Left lung (tissue), 10 donors: ENCODE data around the gene CHRND. TPM values are rescaled to one million over a fixed set of nuclear protein-coding genes. Genes with fewer than 3 reads are reported as not detected.
"Not testable (repeated sequence)": the region's sequence is repeated elsewhere in the genome, so short reads cannot be mapped to it uniquely, and the experiment has no call there.

Experiments
- ATAC-seq: fragments of 200-7000 bp; cut with Tn5 transposase; one replicate; pipeline ENCODE4 v1.9.1; 2020; ENCODE audit warnings: moderate library complexity
- DNase-seq, 4 donors: peaks; one replicate each; pipeline ENCODE4 v3.0.0-alpha.2; 2013 to 2020
- H3K27ac ChIP-seq, 2 donors: fragments of 200-600 bp; sonication (generic) in 1 of 2; one replicate each; pipeline versions ENCODE4 v1.5.0 to v1.8.0; 2020 to 2021
- H3K27me3 ChIP-seq, 2 donors: fragments of 200-600 bp; sonication (generic) in 1 of 2; one replicate each; pipeline versions ENCODE4 v1.5.0 to v1.8.0; 2020 to 2021
- H3K36me3 ChIP-seq, 2 donors: fragments of 200-600 bp; sonication (generic) in 1 of 2; one replicate each; pipeline versions ENCODE4 v1.5.0 to v1.8.0; 2020 to 2021
- H3K4me1 ChIP-seq, 2 donors: fragments of 200-600 bp; one replicate each; pipeline ENCODE4 v1.8.0; 2021
- H3K4me3 ChIP-seq, 2 donors: fragments of 200-600 bp; sonication (generic) in 1 of 2; one replicate each; pipeline versions ENCODE4 v1.5.0 to v1.8.0; 2020 to 2021; ENCODE audit warnings: mild to moderate bottlenecking in 1 of 2
- H3K9me3 ChIP-seq, 2 donors: fragments of 200-600 bp; sonication (generic) in 1 of 2; one replicate each; pipeline versions ENCODE4 v1.5.0 to v1.8.0; 2020 to 2021
- CTCF ChIP-seq, 2 donors: fragments of 200-600 bp; sonication (generic) in 1 of 2; IDR thresholded peaks; one replicate each; pipeline versions ENCODE4 v1.5.0 to v1.8.0; 2021; ENCODE audit warnings: antibody characterized with exemption in 2 of 2
- intact Hi-C, 2 donors: fragments of 100-400 bp; cut with DNase I; formaldehyde crosslinking; loops; one replicate each; pipeline versions ENCODE4 v1.11.2 to v1.14.2; 2022
- polyA plus RNA-seq, 6 donors: library from polyadenylated mRNA; unstranded; fragments of 120-200 nt; gene quantifications; one replicate each; pipeline ENCODE4 v1.2.1, GENCODE V29; 2013; ENCODE audit not compliant: insufficient read length in 6 of 6
- total RNA-seq, 2 donors: library from RNA; stranded (reverse); fragmentation: NEBNext Ultra II Directional; extraction: Animal tissue kit (Norgen Biotek cat#: 25700); gene quantifications; one replicate each; pipeline ENCODE4 v1.2.1, GENCODE V29; 2021
- donor health status: DM: no; HTN: yes; CAD: no.
- donor health status: DM: no; HTN: no; CAD: no.

CHRND gene
- total and polyA plus RNA-seq, 8 donors: not detected

- ATAC-seq (no peak), DNase-seq (no peak)
- Histone ChIP-seq H3K27me3 (no peaks in the 10 kb centered on the region), H3K9me3 (no peaks in the 10 kb centered on the region), H3K27ac (no peak overlapping the region), H3K4me1 (peaks cover 0 to under 1% of the 10 kb centered on the region in 2 donors), H3K36me3 (peaks cover 0 to 95% of the 10 kb centered on the region in 2 donors), H3K4me3 (no peak overlapping the region)
- no peak for TF ChIP-seq CTCF (IDR thresholded peaks at IDR 0.05)
- intact Hi-C loops: no loop called here
Observed at GRCh38 chr2:232562515-232563151, 36.7 kb downstream of the CHRND start.

- Histone ChIP-seq H3K4me1 (peaks cover 0 to 5% of the 10 kb centered on the region in 2 donors), H3K27ac (no peak overlapping the region), H3K27me3 (no peaks in the 10 kb centered on the region), H3K36me3 (peaks cover 0 to 95% of the 10 kb centered on the region in 2 donors), H3K9me3 (no peaks in the 10 kb centered on the region), H3K4me3 (no peak overlapping the region)
- TF ChIP-seq CTCF (IDR thresholded peaks at IDR 0.05): no peak
- ATAC-seq (peak; percentile 76), DNase-seq (no peak)
- intact Hi-C loops: no loop called here
Observed at GRCh38 chr2:232563580-232563979, 37.6 kb downstream of the CHRND start.

GRCh38 chr2:232567721-232568120 lies 41.8 kb downstream of the CHRND start:
- no peak for ATAC-seq
- no peak overlapping the region for H3K27ac ChIP-seq
- no peak for DNase-seq
- intact Hi-C loops: no loop called here
- no peaks in the 10 kb centered on the region for H3K27me3 ChIP-seq
- H3K9me3 ChIP-seq: no peaks in the 10 kb centered on the region
- no peak overlapping the region for H3K4me3 ChIP-seq
- peaks cover 0 to 5% of the 10 kb centered on the region in 2 donors for H3K4me1 ChIP-seq
- TF ChIP-seq CTCF (IDR thresholded peaks at IDR 0.05): no peak
- H3K36me3 ChIP-seq: peaks cover 0 to 100% of the 10 kb centered on the region in 2 donors

GRCh38 chr2:232568161-232568560 lies 42.2 kb downstream of the CHRND start:
- Histone ChIP-seq H3K9me3 (no peaks in the 10 kb centered on the region), H3K4me3 (no peak overlapping the region), H3K36me3 (peaks cover 0 to 100% of the 10 kb centered on the region in 2 donors), H3K4me1 (peaks cover 0 to 5% of the 10 kb centered on the region in 2 donors), H3K27me3 (no peaks in the 10 kb centered on the region), H3K27ac (no peak overlapping the region)
- no peak for TF ChIP-seq CTCF (IDR thresholded peaks at IDR 0.05)
- peak; percentile 77 for ATAC-seq
- DNase-seq: no peak
- intact Hi-C loops: no loop called here

- Histone ChIP-seq H3K9me3 (no peaks in the 10 kb centered on the region), H3K4me3 (no peak overlapping the region), H3K27ac (no peak overlapping the region), H3K36me3 (peaks cover 0 to 100% of the 10 kb centered on the region in 2 donors), H3K27me3 (no peaks in the 10 kb centered on the region), H3K4me1 (peaks cover 0 to 5% of the 10 kb centered on the region in 2 donors)
- no peak for TF ChIP-seq CTCF (IDR thresholded peaks at IDR 0.05)
- no peak for ATAC-seq
- no peak for DNase-seq
- intact Hi-C loops: no loop called here
Observed at GRCh38 chr2:232569541-232569940, 43.6 kb downstream of the CHRND start.

GRCh38 chr2:232570481-232570880 lies 44.5 kb downstream of the CHRND start:
- H3K9me3 ChIP-seq, ATAC-seq, H3K4me1 ChIP-seq, intact Hi-C loops, H3K27ac ChIP-seq, DNase-seq, H3K27me3 ChIP-seq, H3K4me3 ChIP-seq: not testable (repeated sequence)
- H3K36me3 ChIP-seq: peaks cover 0 to 100% of the 10 kb centered on the region in 2 donors
